Esophagus squamous epithelium (tissue), 5 donors: ENCODE measurements around the gene ADIG. TPM values are rescaled to one million over a fixed set of nuclear protein-coding genes. Genes with fewer than 3 reads are reported as not detected.

Experiments
- DNase-seq: peaks from one replicate; lab custom pipeline; 2025; lab: John Stamatoyannopoulos, UW
- H3K27ac ChIP-seq, 4 donors: fragments of 200-600 bp; sonication (generic); one replicate each; pipeline ENCODE4 v1.5.1; 2016 to 2019; ENCODE audit warnings: mild to moderate bottlenecking in 1 of 4
- H3K27me3 ChIP-seq, 4 donors: fragments of 200-600 bp; sonication (generic); 1 replicate in 3 of 4; 2 replicates in 1 of 4; pipeline versions ENCODE4 v1.5.1 to v1.6.0; 2017 to 2021; ENCODE audit warnings: antibody characterized with exemption in 1 of 4
- H3K36me3 ChIP-seq, 3 donors: fragments of 200-600 bp; sonication (generic); one replicate each; pipeline ENCODE4 v1.5.1; 2016 to 2019
- H3K4me1 ChIP-seq, 3 donors: fragments of 200-600 bp; sonication (generic); one replicate each; pipeline ENCODE4 v1.5.1; 2017 to 2019
- H3K4me3 ChIP-seq, 4 donors: fragments of 200-600 bp; sonication (generic); 1 replicate in 3 of 4; 2 replicates in 1 of 4; pipeline ENCODE4 v1.5.1; 2016 to 2019; ENCODE audit warnings: mild to moderate bottlenecking in 2 of 4, moderate library complexity in 1 of 4
- H3K9me3 ChIP-seq, 3 donors: fragments of 200-600 bp; sonication (generic); one replicate each; pipeline ENCODE4 v1.5.1; 2016 to 2019
- POLR2A ChIP-seq, 4 donors: fragments of 450-650 bp; IDR thresholded peaks; one replicate each; pipeline ENCODE4 v1.6.1; 2017; ENCODE audit warnings: antibody characterized with exemption in 4 of 4, mild to moderate bottlenecking in 4 of 4, moderate library complexity in 3 of 4
- WGBS, 2 donors: methylation state at CpG; one replicate each; pipeline ENCODE4 v1.1.5; 2018; 5-methylcytosine and 5-hydroxymethylcytosine counted together
- intact Hi-C: fragments of 100-400 bp; cut with DNase I; formaldehyde crosslinking; loops from one replicate; pipeline ENCODE4 v1.15.0; 2022
- total RNA-seq, 4 donors: library from RNA; depleted of rRNA; stranded (reverse); fragments of >200 nt; gene quantifications; one replicate each; pipeline ENCODE4 v1.1.0, GENCODE V29; 2016
- TF ChIP-seq, protein P1 (sequence below), 6 experiments: fragments of 450-650 bp in 4 of 6; fragments of 200-600 bp in 2 of 6; sonication (generic) in 2 of 6; IDR thresholded peaks; one replicate each; pipeline ENCODE4 v1.5.1; 2016 to 2019; ENCODE audit warnings: antibody characterized with exemption in 6 of 6, mild to moderate bottlenecking in 4 of 6, moderate library complexity in 4 of 6
- donor health status: DM: yes; HTN: yes; CAD: no.

ADIG gene
- total RNA-seq, 4 donors from 2014 or later: not detected

DNA sequence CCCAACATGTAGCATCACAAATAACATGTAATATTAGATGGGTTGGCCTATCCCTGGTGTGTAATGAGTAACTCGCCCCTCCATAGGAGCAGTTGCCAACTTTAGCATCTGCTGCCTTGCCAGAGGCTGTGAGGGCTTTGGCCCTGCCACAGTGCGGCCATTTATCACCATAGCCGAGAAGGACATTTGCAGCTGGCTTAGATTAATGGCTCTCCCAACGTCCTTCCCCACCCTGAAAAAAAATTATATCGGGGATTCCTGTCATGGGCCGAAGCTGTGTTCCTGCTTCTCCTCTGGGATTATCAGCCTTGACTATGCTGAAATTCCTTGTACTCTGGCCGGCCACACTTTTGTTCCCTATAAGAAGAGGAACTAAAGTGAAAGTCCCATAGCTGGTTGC, 7.6 kb upstream of the ADIG start:
- H3K27ac ChIP-seq: no peak overlapping the region
- DNase-seq: no peak
- no peaks in the 10 kb centered on the region for H3K4me1 ChIP-seq
- intact Hi-C loops: no loop called here
- TF ChIP-seq POLR2A (IDR thresholded peaks at IDR 0.05): no peak
- TF ChIP-seq, protein P1, sequence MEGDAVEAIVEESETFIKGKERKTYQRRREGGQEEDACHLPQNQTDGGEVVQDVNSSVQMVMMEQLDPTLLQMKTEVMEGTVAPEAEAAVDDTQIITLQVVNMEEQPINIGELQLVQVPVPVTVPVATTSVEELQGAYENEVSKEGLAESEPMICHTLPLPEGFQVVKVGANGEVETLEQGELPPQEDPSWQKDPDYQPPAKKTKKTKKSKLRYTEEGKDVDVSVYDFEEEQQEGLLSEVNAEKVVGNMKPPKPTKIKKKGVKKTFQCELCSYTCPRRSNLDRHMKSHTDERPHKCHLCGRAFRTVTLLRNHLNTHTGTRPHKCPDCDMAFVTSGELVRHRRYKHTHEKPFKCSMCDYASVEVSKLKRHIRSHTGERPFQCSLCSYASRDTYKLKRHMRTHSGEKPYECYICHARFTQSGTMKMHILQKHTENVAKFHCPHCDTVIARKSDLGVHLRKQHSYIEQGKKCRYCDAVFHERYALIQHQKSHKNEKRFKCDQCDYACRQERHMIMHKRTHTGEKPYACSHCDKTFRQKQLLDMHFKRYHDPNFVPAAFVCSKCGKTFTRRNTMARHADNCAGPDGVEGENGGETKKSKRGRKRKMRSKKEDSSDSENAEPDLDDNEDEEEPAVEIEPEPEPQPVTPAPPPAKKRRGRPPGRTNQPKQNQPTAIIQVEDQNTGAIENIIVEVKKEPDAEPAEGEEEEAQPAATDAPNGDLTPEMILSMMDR (IDR thresholded peaks at IDR 0.05): no peak
- H3K4me3 ChIP-seq: no peak overlapping the region
- H3K27me3 ChIP-seq: no peaks in the 10 kb centered on the region
- H3K36me3 ChIP-seq: peaks cover 0 to 93% (median 21%) of the 10 kb centered on the region in 3 donors
- H3K9me3 ChIP-seq: no peaks in the 10 kb centered on the region
- whole genome bisulfite sequencing, 2 donors: 75 to 78% methylated on average over 7 of the region's 7 CpGs

DNA sequence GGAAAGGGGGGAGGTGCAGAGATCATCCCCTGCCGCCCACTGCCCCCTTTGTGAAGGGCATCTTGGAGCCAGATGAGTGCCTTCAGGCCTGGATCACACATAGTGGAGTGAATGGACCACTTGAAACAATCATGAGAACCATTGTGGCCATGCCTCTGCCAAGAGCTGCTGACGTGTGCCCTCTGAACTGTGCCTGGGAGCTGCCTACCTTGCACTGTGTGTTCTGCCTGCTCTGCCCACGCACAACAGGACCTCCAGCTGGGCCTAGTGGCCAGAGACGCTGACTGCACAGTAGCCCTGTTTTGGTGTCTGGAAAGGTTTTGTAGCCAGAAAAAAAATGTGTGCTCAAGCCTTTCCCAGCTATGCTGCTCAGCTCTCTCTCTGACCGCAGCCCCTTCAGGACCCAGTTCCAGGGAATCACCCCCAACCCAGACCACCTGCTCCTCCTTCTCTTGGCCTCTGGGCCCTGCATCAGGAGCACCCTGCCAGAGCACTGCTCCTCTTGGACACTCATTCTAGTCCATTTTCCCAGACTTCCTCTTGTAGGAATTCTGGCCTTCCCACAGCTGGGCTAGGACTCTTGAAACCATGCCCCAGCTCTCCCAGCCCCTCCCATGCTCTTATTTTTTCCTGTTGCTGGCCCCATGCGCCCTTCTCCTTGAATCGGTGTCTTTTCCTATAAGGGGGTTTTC, 1.6 kb upstream of the ADIG start:
- 62 to 66% methylated on average over 6 to 7 of the region's 7 CpGs for WGBS, 2 donors
- peaks cover 0 to 16% (median 0%) of the 10 kb centered on the region in 4 donors for H3K27me3 ChIP-seq
- no peak for DNase-seq
- intact Hi-C loops: no loop called here
- no peak overlapping the region for H3K4me3 ChIP-seq
- H3K36me3 ChIP-seq: peaks cover 0 to 35% (median 18%) of the 10 kb centered on the region in 3 donors
- H3K27ac ChIP-seq: no peak overlapping the region
- H3K9me3 ChIP-seq: no peaks in the 10 kb centered on the region
- TF ChIP-seq, protein P1 (IDR thresholded peaks at IDR 0.05): no peak
- TF ChIP-seq POLR2A (IDR thresholded peaks at IDR 0.05): no peak
- peaks cover 0 to 8% (median 0%) of the 10 kb centered on the region in 3 donors for H3K4me1 ChIP-seq

DNA sequence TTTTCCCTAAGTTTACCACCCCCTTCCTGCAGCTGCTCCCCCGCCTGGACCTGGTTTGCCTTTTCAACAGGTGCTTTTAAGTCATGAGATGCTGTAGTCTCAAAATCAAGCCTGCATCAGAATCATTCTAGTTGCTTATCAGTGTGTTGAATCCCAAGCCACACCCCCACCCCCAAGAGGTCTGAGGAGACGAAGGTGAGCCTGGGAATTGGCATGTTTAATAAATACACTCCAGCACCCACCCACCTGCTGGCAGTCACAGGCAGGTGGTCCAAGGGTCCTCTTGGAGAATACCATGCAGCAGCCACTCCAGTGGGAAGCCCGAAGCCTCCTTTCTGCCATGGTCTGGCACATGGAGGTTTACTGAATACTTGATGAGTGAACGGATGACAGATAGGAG, 1.1 kb upstream of the ADIG start:
- intact Hi-C loops: no loop called here
- peaks cover 0 to 20% (median 0%) of the 10 kb centered on the region in 4 donors for H3K27me3 ChIP-seq
- no peak for DNase-seq
- peaks cover 0 to 8% (median 0%) of the 10 kb centered on the region in 3 donors for H3K4me1 ChIP-seq
- H3K4me3 ChIP-seq: no peak overlapping the region
- no peaks in the 10 kb centered on the region for H3K9me3 ChIP-seq
- H3K36me3 ChIP-seq: peaks cover 0 to 29% (median 14%) of the 10 kb centered on the region in 3 donors
- H3K27ac ChIP-seq: no peak overlapping the region
- WGBS, 2 donors: 86 to 89% methylated on average over 3 of the region's 4 CpGs
- TF ChIP-seq POLR2A (IDR thresholded peaks at IDR 0.05): no peak
- TF ChIP-seq, protein P1 (IDR thresholded peaks at IDR 0.05): no peak

DNA sequence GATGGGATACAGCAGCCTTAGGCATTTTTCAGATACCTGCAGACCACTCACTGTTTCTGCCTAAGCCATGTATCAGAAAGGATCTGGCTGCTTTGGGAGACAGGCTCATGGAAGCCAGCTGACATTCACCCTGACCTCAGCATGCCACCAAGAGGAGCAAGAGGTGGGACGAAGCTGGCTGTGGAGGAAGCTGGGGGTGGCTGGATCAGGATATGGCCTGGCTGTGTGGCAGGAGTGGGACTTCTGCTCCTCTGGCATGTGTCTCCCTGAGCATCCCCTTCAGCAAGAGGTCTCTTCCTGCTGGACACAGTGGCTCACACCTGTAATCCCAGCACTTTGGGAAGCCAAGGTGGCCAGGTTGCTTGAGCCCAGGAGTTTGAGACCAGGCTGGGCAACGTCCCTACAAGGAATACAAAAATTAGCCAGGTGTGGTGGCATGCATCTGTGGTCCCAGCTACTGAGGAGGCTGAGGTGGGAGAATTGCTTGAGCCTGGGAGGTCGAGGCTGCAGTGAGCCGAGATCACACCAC, 897 bp downstream of the ADIG start:
- intact Hi-C loops: no loop called here
- DNase-seq: no peak
- WGBS, 2 donors: 69 to 76% methylated on average over 3 of the region's 4 CpGs

More for the DNA sequence above, 897 bp downstream of the ADIG start:
- no peak overlapping the region for H3K27ac ChIP-seq
- H3K9me3 ChIP-seq: no peaks in the 10 kb centered on the region
- H3K4me1 ChIP-seq: peaks cover 0 to 8% (median 0%) of the 10 kb centered on the region in 3 donors
- H3K4me3 ChIP-seq: no peak overlapping the region
- peaks cover 0 to 28% (median 0%) of the 10 kb centered on the region in 4 donors for H3K27me3 ChIP-seq
- H3K36me3 ChIP-seq: peaks cover 0 to 10% (median 0%) of the 10 kb centered on the region in 3 donors
- no peak for TF ChIP-seq POLR2A (IDR thresholded peaks at IDR 0.05)
- TF ChIP-seq, protein P1 (IDR thresholded peaks at IDR 0.05): no peak
